ENCODE measurements around the gene HS3ST3A1. TPM values are rescaled to one million over a fixed set of nuclear protein-coding genes. Genes with fewer than 3 reads are reported as not detected.

Gene HS3ST3A1
- total RNA-seq, 4 donors from 2014 or later, result 0.47 to 5.9 (median 1.9) TPM; not detected in 1

DNA sequence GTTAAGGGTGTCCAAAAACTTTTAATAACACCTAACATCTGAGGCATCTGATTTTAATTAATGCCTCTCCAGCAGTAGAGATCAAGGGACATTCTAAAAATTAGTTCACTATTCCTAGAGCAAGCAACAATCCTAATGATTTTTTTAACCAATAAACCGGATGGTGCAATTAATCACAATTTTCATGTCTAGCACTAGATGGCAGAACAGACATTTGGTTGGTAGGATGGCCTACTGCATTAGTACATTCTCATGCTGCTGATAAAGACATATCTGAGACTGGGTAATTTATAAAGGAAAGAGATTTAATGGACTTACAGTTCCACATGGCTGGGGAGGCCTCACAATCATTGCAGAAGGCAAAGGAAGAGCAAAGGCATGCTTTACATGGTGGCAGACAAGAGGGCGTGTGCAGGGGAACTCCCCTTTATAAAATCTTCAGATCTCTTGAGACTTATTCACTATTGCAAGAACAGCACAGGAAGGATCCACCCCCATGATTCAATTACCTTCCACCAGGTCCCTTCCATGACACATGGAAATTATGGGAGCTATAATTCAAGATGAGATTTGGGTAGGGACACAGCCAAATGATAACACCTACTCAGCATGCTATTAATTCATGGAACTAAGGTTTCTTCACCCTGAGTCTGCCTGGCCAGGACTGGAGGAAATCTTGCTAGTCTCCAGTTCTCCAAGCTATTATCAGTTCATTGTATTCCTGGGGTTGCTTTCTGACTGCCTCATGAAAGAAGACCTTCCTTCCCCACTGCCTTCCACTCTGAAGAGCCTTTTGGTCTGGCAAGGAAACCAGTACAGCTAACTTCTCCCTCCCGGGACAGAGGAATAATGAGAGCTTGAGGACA, 24.8 kb downstream of the HS3ST3A1 start:
- TF ChIP-seq, protein P1, sequence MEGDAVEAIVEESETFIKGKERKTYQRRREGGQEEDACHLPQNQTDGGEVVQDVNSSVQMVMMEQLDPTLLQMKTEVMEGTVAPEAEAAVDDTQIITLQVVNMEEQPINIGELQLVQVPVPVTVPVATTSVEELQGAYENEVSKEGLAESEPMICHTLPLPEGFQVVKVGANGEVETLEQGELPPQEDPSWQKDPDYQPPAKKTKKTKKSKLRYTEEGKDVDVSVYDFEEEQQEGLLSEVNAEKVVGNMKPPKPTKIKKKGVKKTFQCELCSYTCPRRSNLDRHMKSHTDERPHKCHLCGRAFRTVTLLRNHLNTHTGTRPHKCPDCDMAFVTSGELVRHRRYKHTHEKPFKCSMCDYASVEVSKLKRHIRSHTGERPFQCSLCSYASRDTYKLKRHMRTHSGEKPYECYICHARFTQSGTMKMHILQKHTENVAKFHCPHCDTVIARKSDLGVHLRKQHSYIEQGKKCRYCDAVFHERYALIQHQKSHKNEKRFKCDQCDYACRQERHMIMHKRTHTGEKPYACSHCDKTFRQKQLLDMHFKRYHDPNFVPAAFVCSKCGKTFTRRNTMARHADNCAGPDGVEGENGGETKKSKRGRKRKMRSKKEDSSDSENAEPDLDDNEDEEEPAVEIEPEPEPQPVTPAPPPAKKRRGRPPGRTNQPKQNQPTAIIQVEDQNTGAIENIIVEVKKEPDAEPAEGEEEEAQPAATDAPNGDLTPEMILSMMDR (IDR thresholded peaks at IDR 0.05), result no peak
- DNase-seq (ENCODE audit: low spot score), result no peak
- no peak for ATAC-seq (ENCODE audit: low FRiP score)

- TF ChIP-seq, protein P1 (IDR thresholded peaks at IDR 0.05), result no peak
- no peak for DNase-seq (ENCODE audit: low spot score)
- no peak for ATAC-seq (ENCODE audit: low FRiP score)
Observed at GRCh38 chr17:13575922-13576419, 25.8 kb downstream of the HS3ST3A1 start.

DNA sequence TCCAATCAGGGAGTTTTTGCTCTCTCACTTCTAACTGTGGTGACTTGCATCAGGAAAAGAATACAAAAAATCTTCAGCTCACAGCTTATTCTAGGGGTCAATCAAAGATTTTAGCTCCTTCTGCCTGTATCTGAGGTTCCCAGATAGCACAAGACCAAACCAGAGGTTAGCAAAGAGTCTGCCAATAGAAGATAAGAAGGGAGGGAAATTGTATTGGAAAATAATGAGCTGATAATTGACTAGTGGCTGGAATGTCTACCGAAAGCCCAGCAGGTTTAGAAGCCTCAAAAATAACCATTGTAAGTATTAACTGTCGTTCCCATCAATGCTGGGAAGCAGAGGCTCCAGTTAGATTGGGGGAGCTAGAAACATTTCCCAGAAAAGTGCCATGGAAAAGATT, 26.3 kb downstream of the HS3ST3A1 start:
- ATAC-seq (ENCODE audit: low FRiP score), result no peak
- TF ChIP-seq, protein P1 (IDR thresholded peaks at IDR 0.05), result no peak
- DNase-seq (ENCODE audit: low spot score), result no peak

DNA sequence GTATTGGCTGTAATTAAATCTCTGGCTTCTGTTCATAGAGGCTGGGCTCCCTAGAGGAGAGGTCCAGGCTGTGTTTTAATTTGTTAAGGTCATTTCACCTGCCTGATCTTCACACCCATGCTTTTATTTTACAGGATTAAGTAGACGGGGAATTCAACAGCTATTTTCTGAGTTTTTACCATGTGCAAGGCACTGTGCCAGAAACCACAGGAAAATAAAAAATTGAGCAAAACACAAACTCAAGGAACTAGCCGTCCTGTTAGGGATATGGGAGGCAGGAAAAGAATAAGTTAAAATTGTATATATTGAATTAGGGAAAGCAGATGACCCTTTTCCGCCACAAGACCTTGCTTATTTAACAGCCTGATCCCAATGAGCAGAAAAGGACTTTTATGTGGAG, 29.1 kb downstream of the HS3ST3A1 start:
- ATAC-seq (ENCODE audit: low FRiP score) (no peak), DNase-seq (ENCODE audit: low spot score) (no peak)
- TF ChIP-seq, protein P1 (IDR thresholded peaks at IDR 0.05), result no peak

- TF ChIP-seq, protein P1 (IDR thresholded peaks at IDR 0.05), result no peak
- DNase-seq (ENCODE audit: low spot score) (no peak), ATAC-seq (ENCODE audit: low FRiP score) (no peak)
Observed at GRCh38 chr17:13569398-13570123, 32.2 kb downstream of the HS3ST3A1 start.

- DNase-seq (ENCODE audit: low spot score) (no peak), ATAC-seq (ENCODE audit: low FRiP score) (no peak)
- TF ChIP-seq, protein P1 (IDR thresholded peaks at IDR 0.05), result no peak
Observed at GRCh38 chr17:13568582-13569397, 32.9 kb downstream of the HS3ST3A1 start.

All from omental fat pad (tissue), 4 donors.